HG02610 (cell line): ENCODE results near the gene NKAIN2.
"Not testable (repeated sequence)": the region's sequence is repeated elsewhere in the genome, so short reads cannot be mapped to it uniquely, and the experiment has no call there.

Experiments
- ATAC-seq: cut with Tn5 transposase; IDR thresholded peaks from one replicate; pipeline ENCODE4 v1.9.1; 2021; ENCODE audit warnings: mild to moderate bottlenecking, moderate library complexity; ENCODE audit not compliant: unreplicated experiment

Gene NKAIN2

DNA sequence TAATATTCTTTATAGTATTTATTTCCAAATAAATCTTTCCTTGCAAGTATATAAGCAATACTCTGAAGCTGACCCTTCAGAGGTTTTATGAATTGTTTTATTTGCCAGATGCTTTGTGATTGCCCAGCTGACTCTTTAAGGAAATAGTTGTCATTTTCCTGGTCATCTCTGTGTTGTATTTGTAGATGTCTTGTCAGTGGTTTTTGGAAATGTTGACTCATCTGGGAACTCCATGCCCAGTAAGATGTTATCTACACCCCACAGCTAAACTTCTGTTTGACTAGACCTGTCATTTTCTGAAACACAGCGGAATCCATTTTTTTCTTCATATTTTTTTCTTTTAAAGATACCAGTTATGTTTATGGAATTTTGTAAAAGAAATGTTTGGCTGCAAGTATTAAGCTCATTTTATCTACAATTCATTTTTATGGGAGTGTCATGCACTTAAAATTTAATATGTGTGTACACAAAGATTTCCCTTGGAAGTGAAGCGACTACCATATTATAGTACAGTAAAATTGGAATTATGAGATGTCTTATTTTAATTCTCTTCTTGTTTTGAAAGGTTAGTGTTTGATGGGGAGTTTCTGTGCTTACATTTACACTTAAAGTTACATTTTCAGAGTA, 491.0 kb downstream of the NKAIN2 start:
- ATAC-seq = no peak

DNA sequence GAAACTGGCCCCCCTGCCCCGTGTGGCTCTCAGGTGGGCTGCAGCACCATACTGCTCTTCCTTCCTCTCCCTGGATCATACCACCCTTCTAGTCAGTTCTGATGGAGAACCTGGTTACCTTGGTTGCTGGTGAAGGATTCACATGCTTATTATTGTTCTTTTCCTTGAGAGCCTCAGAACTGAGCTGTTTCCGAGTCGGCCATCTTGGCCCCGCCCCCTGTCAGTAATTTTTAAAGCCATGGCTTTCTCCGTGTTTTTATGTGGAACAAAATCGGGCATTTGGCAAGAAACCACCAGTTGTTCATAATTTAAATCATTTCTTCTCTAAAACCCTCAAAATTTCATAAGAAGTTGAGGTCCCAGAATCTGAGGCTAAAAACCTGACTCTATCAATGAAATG, 493.8 kb downstream of the NKAIN2 start:
- no peak for ATAC-seq

DNA sequence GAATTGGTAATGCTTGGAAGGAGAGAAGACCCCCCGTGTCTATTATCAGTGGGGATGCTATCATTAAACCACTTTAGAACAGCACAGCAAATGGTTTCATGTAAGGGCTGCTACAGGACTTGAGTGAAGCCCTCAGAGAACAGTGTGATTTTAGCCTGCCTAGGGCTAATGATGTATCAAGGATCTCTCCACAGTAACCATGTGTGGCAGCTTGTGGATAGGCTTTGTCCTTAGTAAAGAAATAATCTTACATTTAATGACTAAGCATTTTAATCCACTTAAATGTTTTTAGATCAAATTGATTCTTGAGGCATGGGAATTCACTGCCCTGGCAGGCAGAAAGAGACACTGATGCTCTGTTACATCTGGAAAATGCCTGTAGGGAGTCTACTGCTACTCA, 495.1 kb downstream of the NKAIN2 start:
- no peak for ATAC-seq

GRCh38 chr6:124300907-124301306, 497.2 kb downstream of the NKAIN2 start:
- ATAC-seq = not testable (repeated sequence)

- ATAC-seq = no peak
These were observed 500.3 kb downstream of the NKAIN2 start for GRCh38 chr6:124303971-124304370.

- no peak for ATAC-seq
These were observed 506.5 kb downstream of the NKAIN2 start for GRCh38 chr6:124310139-124310538.

DNA sequence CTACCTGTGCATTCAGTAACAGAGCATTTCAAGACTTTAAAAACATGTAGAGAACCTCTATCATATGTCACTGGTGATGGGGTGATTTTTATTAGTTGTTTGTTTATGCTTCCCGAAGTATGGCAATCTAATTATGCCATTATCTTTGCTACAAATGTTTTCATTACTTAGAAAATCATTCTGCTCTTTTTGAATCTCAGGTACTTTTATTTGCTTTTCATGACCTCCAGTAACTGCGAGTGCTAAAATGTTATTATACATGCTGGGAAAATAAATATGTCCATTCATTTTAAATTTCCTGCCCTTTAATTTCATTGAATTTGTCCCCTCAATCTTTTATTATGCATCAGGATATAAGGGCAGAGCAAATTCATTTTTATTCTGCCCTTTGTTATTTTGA, 515.7 kb downstream of the NKAIN2 start:
- ATAC-seq = no peak

DNA sequence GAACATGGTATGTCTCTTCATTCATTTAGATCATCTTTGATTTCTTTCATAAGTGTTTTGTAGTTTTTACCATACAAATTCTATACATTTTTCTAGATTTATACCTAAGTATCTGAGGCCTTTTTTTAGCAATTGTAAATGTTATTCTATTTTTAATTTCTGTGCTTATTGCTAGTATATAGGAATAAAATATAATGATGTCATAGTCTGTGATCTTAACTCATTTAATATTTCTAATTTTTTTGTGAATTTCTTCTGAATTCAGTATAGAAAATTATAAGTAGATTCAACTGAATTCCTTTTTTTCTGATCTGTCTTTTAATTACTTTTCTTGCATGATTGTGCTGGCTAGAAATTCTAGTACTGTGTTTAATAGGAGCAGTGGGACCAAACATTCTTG, 520.6 kb downstream of the NKAIN2 start:
- ATAC-seq = no peak

DNA sequence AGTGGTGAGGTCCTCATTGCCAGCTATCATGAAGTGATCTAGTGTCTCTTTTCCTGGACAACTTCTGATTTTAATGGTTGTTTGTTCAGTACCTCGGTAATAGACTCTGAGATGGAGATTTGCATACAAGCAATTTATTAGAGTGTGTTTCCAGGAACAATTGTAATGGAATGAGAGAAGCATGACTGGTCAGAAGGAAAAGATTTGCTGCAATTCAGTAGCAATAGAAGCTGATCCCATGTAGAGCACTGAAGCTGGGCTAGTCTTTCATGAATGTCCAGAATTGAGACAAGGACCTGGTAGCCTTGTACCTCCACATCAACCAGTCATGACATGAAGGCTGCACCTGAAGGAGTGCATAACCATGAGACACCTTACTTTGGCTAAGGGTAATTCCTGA, 526.5 kb downstream of the NKAIN2 start:
- no peak for ATAC-seq

- no peak for ATAC-seq
These were observed 530.7 kb downstream of the NKAIN2 start for GRCh38 chr6:124334359-124334758.

- ATAC-seq = no peak
These were observed 536.1 kb downstream of the NKAIN2 start for GRCh38 chr6:124339610-124340334.

GRCh38 chr6:124348339-124348738, 544.7 kb downstream of the NKAIN2 start:
- not testable (repeated sequence) for ATAC-seq

GRCh38 chr6:124355146-124355545, 551.5 kb downstream of the NKAIN2 start:
- ATAC-seq = no peak

- no peak for ATAC-seq
These were observed 552.7 kb downstream of the NKAIN2 start for GRCh38 chr6:124356276-124356810.

DNA sequence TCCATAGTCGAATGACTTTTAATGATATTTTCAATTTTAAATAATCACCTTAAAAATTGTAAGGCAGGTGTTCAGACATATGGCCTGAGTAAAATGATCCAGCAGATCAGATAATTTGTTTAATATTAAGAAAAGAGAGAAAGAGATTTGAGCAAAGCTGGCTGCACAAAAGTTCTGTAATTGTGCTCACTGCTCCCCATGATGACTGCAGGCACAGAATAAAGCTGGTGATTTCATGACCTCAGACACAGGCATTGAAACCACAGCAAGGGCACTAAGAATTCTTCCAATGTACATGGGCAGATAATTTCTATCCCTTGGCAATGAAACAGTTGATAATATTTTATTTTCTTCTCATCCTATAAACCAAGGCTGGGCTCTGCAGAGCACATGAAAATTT, 553.1 kb downstream of the NKAIN2 start:
- ATAC-seq = no peak

- ATAC-seq = no peak
These were observed 564.5 kb downstream of the NKAIN2 start for GRCh38 chr6:124368131-124368530.

GRCh38 chr6:124371974-124372475, 568.4 kb downstream of the NKAIN2 start:
- no peak for ATAC-seq

DNA sequence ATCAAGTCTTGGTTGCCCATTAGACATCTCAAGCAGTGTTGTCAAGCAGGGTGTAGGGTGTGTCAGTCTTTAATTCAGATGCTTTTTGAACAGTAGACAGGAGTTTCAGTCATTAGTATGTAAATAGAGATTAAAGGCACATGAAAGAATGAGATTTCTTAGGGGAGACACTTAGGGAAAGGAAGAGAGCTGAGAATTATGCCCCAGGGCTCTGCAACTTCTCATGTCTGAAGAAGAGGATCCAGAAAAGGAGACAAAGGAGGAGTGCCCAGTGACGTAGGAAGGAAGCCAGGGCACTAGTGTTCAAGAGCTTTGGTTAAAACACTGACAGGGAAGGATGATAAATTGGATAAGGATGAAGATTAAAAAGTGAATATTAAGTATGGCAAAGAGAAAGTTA, 569.7 kb downstream of the NKAIN2 start:
- ATAC-seq = no peak

GRCh38 chr6:124389127-124389526, 585.5 kb downstream of the NKAIN2 start:
- no peak for ATAC-seq

GRCh38 chr6:124393536-124393935, 589.9 kb downstream of the NKAIN2 start:
- no peak for ATAC-seq

DNA sequence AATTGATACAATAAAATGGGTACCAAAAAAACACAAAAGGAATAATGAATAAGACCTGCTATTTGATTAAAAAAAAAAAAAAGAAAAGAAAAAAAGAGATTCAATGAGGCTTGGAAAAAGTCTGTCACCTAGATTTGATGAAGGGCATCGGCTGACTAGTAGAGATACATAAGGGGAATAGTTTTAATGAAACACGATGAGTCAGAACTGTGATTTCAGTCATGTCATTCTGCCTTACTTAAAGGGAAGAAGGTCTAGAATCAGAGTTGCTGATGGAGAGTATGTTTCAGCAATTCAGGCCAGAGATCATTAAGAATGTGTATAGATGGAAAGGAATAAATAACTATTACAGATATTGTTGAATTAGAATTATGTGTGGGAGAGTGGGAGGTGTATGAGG, 592.7 kb downstream of the NKAIN2 start:
- no peak for ATAC-seq
